PC-3 (cell line): ENCODE measurements around the gene SERPINB5. TPM values are rescaled to one million over a fixed set of nuclear protein-coding genes. Genes with fewer than 3 reads are reported as not detected.

Source experiments
- ATAC-seq: fragments of 200-7000 bp; cut with Tn5 transposase; 2 replicates; pipeline ENCODE4 v1.9.1; 2020; ENCODE audit warnings: mild to moderate bottlenecking, moderate library complexity
- BruUV-seq: library from RNA; stranded (reverse); fragments of 400-500 nt; replicated peaks from 2 replicates; lab custom pipeline; 2021; lab: Mats Ljungman, UMichigan
- CTCF ChIA-PET: fragments of 300-600 bp; sonication (Branson Sonifier 250); formaldehyde crosslinking; loops from one replicate; lab custom pipeline; 2022; ENCODE audit warnings: antibody characterized with exemption; lab: Charles Lee
- POLR2A ChIA-PET: fragments of 300-600 bp; sonication (Branson Sonifier 250); formaldehyde crosslinking; loops from one replicate; lab custom pipeline; 2022; ENCODE audit warnings: antibody characterized with exemption; ENCODE audit not compliant: unreplicated experiment; lab: Charles Lee
- DNase-seq: peaks from one replicate; pipeline ENCODE4 v3.0.0-alpha.2; 2015
- H2AFZ ChIP-seq: fragments of 300-600 bp; sonication (generic); 2 replicates; pipeline ENCODE4 v1.6.0; 2016; ENCODE audit warnings: antibody characterized with exemption, low read length
- H3F3A ChIP-seq: fragments of 300-600 bp; sonication (generic); one replicate; pipeline ENCODE4 v1.6.0; 2017; ENCODE audit warnings: antibody characterized with exemption, low read length, control low read depth, mild to moderate bottlenecking; ENCODE audit not compliant: unreplicated experiment
- H3K27ac ChIP-seq: fragments of 300-600 bp; sonication (generic); 2 replicates; pipeline ENCODE4 v1.5.1; 2016; ENCODE audit warnings: mild to moderate bottlenecking, low read length
- H3K27me3 ChIP-seq: fragments of 300-600 bp; sonication (generic); 2 replicates; pipeline ENCODE4 v1.6.1; 2016; ENCODE audit warnings: low read length, mixed read lengths
- H3K36me3 ChIP-seq: fragments of 300-600 bp; sonication (generic); 2 replicates; pipeline ENCODE4 v1.6.1; 2016; ENCODE audit warnings: low read depth, mixed run types, low read length, mixed read lengths
- H3K4me1 ChIP-seq: fragments of 300-600 bp; sonication (generic); 2 replicates; pipeline ENCODE4 v1.5.1; 2016; ENCODE audit warnings: low read length; ENCODE audit not compliant: insufficient read depth
- H3K4me2 ChIP-seq: fragments of 300-600 bp; sonication (generic); 2 replicates; pipeline ENCODE4 v1.6.0; 2016; ENCODE audit warnings: low read length
- H3K4me3 ChIP-seq: fragments of 300-600 bp; sonication (generic); 2 replicates; pipeline ENCODE4 v1.5.1; 2016; ENCODE audit warnings: mild to moderate bottlenecking, low read length, mixed read lengths
- H3K79me2 ChIP-seq: fragments of 300-600 bp; sonication (generic); 2 replicates; pipeline ENCODE4 v1.6.1; 2017; ENCODE audit warnings: low read length, mixed read lengths
- H3K9ac ChIP-seq: fragments of 300-600 bp; sonication (generic); 2 replicates; pipeline ENCODE4 v1.6.0; 2016; ENCODE audit warnings: mild to moderate bottlenecking, low read length
- H3K9me2 ChIP-seq: fragments of 300-600 bp; sonication (generic); replicated peaks from 2 replicates; pipeline ENCODE4 v1.6.1; 2016; ENCODE audit warnings: mixed run types, low read length, mixed read lengths
- H3K9me3 ChIP-seq: fragments of 300-600 bp; sonication (generic); 2 replicates; pipeline ENCODE4 v1.6.1; 2016; ENCODE audit warnings: low read length, mixed read lengths
- H4K20me1 ChIP-seq: fragments of 300-600 bp; sonication (generic); 2 replicates; pipeline ENCODE4 v1.6.1; 2016; ENCODE audit warnings: low read length, mixed read lengths
- EZH2 ChIP-seq: fragments of 300-600 bp; sonication (generic); IDR thresholded peaks from one replicate; pipeline ENCODE4 v1.6.1; 2017; ENCODE audit warnings: antibody characterized with exemption, mild to moderate bottlenecking, low read length; ENCODE audit not compliant: unreplicated experiment
- EZH2phosphoT487 ChIP-seq: fragments of 300-600 bp; sonication (generic); IDR thresholded peaks from 2 replicates; pipeline ENCODE4 v1.6.1; 2018; ENCODE audit warnings: mild to moderate bottlenecking, antibody characterized with exemption, low read length, borderline replicate concordance
- intact Hi-C: fragments of 100-400 bp; cut with micrococcal nuclease; formaldehyde crosslinking; loops from 2 replicates; pipeline ENCODE4 v1.9.0; 2023
- total RNA-seq: library from RNA; depleted of rRNA; stranded (reverse); fragments of >200 nt; gene quantifications from 2 replicates; pipeline ENCODE4 v1.2.3, GENCODE V29; 2014
- TF ChIP-seq, protein P1 (sequence below): fragments of 300-600 bp; sonication (generic); conservative IDR thresholded peaks from 2 replicates; pipeline ENCODE4 v1.5.1; 2017; ENCODE audit warnings: antibody characterized with exemption, low read depth, mild to moderate bottlenecking, low read length

SERPINB5 gene
- total RNA-seq, 1 experiment from 2014 or later: 104 TPM

DNA sequence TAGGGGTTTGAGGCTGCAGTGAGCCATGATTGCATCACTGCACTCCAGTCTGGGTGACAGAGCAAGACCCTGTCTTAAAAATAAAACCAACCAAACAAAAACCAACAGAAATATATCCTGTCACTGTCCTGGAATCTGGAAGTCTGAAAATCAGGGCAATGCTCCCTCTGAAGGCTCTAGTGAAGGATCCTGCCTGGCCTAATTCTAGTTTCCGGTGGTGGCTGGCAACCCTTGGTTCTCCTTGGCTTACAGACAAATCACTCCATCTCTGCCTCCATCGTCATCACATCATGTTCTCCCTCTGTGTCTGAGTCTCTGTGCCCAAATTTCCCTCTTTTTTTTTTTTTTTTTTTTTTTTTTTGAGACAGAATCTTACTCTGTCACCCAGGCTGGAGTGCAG, 38.6 kb upstream of the SERPINB5 start:
- H3K9me2 ChIP-seq: no peaks in the 10 kb centered on the region
- no peak overlapping the region for H3K4me3 ChIP-seq
- no peak overlapping the region for H3K9ac ChIP-seq
- POLR2A ChIA-PET: no interaction called here
- H2AFZ ChIP-seq: no peak overlapping the region
- CTCF ChIA-PET: interaction anchor here (2.0 kb wide), 1 partner anchor 11 kb away, joined by 5 read pairs; no protein-coding TSS in a partner anchor
- no peak overlapping the region for H3K4me2 ChIP-seq
- H3K27me3 ChIP-seq: no peaks in the 10 kb centered on the region
- intact Hi-C loops: loop anchor here (2.0 kb wide), 1 partner anchor 421 kb away; no protein-coding TSS in a partner anchor
- H3F3A ChIP-seq: no peaks in the 10 kb centered on the region
- TF ChIP-seq EZH2phosphoT487 (no peak), EZH2 (no peak)
- TF ChIP-seq, protein P1, sequence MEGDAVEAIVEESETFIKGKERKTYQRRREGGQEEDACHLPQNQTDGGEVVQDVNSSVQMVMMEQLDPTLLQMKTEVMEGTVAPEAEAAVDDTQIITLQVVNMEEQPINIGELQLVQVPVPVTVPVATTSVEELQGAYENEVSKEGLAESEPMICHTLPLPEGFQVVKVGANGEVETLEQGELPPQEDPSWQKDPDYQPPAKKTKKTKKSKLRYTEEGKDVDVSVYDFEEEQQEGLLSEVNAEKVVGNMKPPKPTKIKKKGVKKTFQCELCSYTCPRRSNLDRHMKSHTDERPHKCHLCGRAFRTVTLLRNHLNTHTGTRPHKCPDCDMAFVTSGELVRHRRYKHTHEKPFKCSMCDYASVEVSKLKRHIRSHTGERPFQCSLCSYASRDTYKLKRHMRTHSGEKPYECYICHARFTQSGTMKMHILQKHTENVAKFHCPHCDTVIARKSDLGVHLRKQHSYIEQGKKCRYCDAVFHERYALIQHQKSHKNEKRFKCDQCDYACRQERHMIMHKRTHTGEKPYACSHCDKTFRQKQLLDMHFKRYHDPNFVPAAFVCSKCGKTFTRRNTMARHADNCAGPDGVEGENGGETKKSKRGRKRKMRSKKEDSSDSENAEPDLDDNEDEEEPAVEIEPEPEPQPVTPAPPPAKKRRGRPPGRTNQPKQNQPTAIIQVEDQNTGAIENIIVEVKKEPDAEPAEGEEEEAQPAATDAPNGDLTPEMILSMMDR: no peak
- H3K4me1 ChIP-seq: peaks cover 17% of the 10 kb centered on the region
- H4K20me1 ChIP-seq: no peaks in the 10 kb centered on the region
- no TSS peak for BruUV-seq
- H3K9me3 ChIP-seq: no peaks in the 10 kb centered on the region
- no peak for DNase-seq
- no peak overlapping the region for H3K27ac ChIP-seq
- H3K79me2 ChIP-seq: no peaks in the 10 kb centered on the region
- ATAC-seq: no peak
- H3K36me3 ChIP-seq: no peaks in the 10 kb centered on the region

GRCh38 chr18:63439334-63439733, 37.4 kb upstream of the SERPINB5 start:
- H3K9ac ChIP-seq: no peak overlapping the region
- no peaks in the 10 kb centered on the region for H3K9me3 ChIP-seq
- no peaks in the 10 kb centered on the region for H3K27me3 ChIP-seq
- TF ChIP-seq EZH2phosphoT487 (no peak), EZH2 (no peak)
- TF ChIP-seq, protein P1: peak; percentile 92
- no TSS peak for BruUV-seq
- ChIA-PET CTCF (interaction anchor here (0.6 to 2.0 kb wide), 10 partner anchors 11 to 117 kb away, joined by 3 to 13 read pairs (median 4); partner anchors contain the start of gene SERPINB5), POLR2A (interaction anchor here (0.6 kb wide), 1 partner anchor 33 kb away, joined by 3 read pairs; no protein-coding TSS in a partner anchor)
- H3K79me2 ChIP-seq: no peaks in the 10 kb centered on the region
- no peaks in the 10 kb centered on the region for H3F3A ChIP-seq
- H3K36me3 ChIP-seq: no peaks in the 10 kb centered on the region
- no peak overlapping the region for H3K27ac ChIP-seq
- H3K4me3 ChIP-seq: no peak overlapping the region
- peak; percentile 79 for DNase-seq
- peak overlapping the region; percentile 55; the same call in 1 of the 2 replicates for H2AFZ ChIP-seq
- H3K4me1 ChIP-seq: peaks cover 20% of the 10 kb centered on the region
- no peak overlapping the region for H3K4me2 ChIP-seq
- ATAC-seq: peak; percentile 34
- no peaks in the 10 kb centered on the region for H3K9me2 ChIP-seq
- intact Hi-C loops: loop anchor here (1.0 to 2.0 kb wide), 4 partner anchors 72 to 423 kb away; partner anchors contain the start of gene KDSR
- no peaks in the 10 kb centered on the region for H4K20me1 ChIP-seq

DNA sequence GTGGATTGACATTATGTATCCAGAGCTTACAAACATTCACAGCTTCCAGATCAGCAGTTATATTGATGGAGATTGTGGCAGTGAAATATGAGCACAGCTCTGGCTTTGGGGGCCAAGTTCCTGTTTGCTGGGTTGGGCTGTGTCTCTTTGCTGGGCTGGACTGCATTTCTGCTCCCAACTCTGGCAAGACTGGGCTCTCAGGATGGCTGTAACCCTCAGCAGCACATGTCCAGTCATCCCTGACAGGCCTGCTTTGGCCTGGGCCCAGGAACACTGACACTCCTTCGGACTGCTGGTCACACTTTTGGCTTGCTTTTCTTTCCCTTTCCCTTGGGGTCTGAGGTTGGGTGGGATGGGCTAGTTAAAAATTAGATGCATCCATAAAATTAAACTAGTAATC, 36.5 kb upstream of the SERPINB5 start:
- H2AFZ ChIP-seq: peak overlapping the region; percentile 19; the same call in 1 of the 2 replicates
- no TSS peak for BruUV-seq
- H3K79me2 ChIP-seq: no peaks in the 10 kb centered on the region
- DNase-seq (peak; percentile 62), ATAC-seq (peak; percentile 87)
- H3F3A ChIP-seq: no peaks in the 10 kb centered on the region
- peaks cover 29% of the 10 kb centered on the region for H3K4me1 ChIP-seq
- no peaks in the 10 kb centered on the region for H3K9me3 ChIP-seq
- no peak overlapping the region for H3K4me3 ChIP-seq
- no peak for TF ChIP-seq EZH2phosphoT487
- TF ChIP-seq EZH2: no peak
- TF ChIP-seq, protein P1: no peak
- H3K9me2 ChIP-seq: no peaks in the 10 kb centered on the region
- H4K20me1 ChIP-seq: no peaks in the 10 kb centered on the region
- ChIA-PET POLR2A (interaction anchor here (0.6 kb wide), 2 partner anchors 103 to 458 kb away, joined by 4 to 5 read pairs; no protein-coding TSS in a partner anchor), CTCF (interaction anchor here (0.9 to 2.0 kb wide), 6 partner anchors 12 to 91 kb away, joined by 3 to 9 read pairs (median 4); no protein-coding TSS in a partner anchor)
- intact Hi-C loops: loop anchor here (1.0 to 5.0 kb wide), 3 partner anchors 36 to 67 kb away; partner anchors contain the start of gene SERPINB5
- H3K27me3 ChIP-seq: no peaks in the 10 kb centered on the region
- H3K36me3 ChIP-seq: no peaks in the 10 kb centered on the region
- H3K9ac ChIP-seq: peak overlapping the region; percentile 18; the same call in 1 of the 2 replicates
- peak overlapping the region; percentile 50; the same call in 1 of the 2 replicates for H3K4me2 ChIP-seq
- peak overlapping the region; percentile 39 for H3K27ac ChIP-seq
